Measurements from ENCODE around the gene WASF2.
"Not testable (repeated sequence)": the region's sequence is repeated elsewhere in the genome, so short reads cannot be mapped to it uniquely, and the experiment has no call there.

- TF ChIP-seq CTCF (IDR thresholded peaks at IDR 0.05; ENCODE audit: insufficient read depth, low read length, poor library complexity, severe bottlenecking); EZH2phosphoT487 (conservative IDR thresholded peaks at IDR 0.05; ENCODE audit: low read length): not testable (repeated sequence)
Measured at GRCh38 chr1:27458521-27458920, 31.4 kb downstream of the WASF2 start.

Data from SU-DHL-6 (cell line).